Gastroesophageal sphincter (tissue), 3 donors: ENCODE results near the gene TCTN2.

ENCODE experiments used
- EP300 ChIP-seq: sonication (generic); formaldehyde crosslinking; IDR thresholded peaks from one replicate; pipeline ENCODE4 v1.6.1; 2017; ENCODE audit warnings: antibody characterized with exemption, mild to moderate bottlenecking
- POLR2A ChIP-seq, 2 donors: fragments of 450-650 bp; IDR thresholded peaks; one replicate each; pipeline ENCODE4 v1.6.1; 2017; ENCODE audit warnings: antibody characterized with exemption in 2 of 2, mild to moderate bottlenecking in 2 of 2, moderate library complexity in 1 of 2
- POLR2AphosphoS5 ChIP-seq: sonication (generic); formaldehyde crosslinking; IDR thresholded peaks from one replicate; pipeline ENCODE4 v1.6.1; 2017; ENCODE audit warnings: antibody characterized with exemption
- TF ChIP-seq, protein P1 (sequence below), 4 experiments: fragments of 200-600 bp in 2 of 4; fragments of 450-650 bp in 2 of 4; sonication (generic) in 1 of 4; IDR thresholded peaks; one replicate each; pipeline ENCODE4 v1.5.1; 2017 to 2019; ENCODE audit warnings: antibody characterized with exemption in 4 of 4, mild to moderate bottlenecking in 2 of 4, moderate library complexity in 2 of 4

DNA sequence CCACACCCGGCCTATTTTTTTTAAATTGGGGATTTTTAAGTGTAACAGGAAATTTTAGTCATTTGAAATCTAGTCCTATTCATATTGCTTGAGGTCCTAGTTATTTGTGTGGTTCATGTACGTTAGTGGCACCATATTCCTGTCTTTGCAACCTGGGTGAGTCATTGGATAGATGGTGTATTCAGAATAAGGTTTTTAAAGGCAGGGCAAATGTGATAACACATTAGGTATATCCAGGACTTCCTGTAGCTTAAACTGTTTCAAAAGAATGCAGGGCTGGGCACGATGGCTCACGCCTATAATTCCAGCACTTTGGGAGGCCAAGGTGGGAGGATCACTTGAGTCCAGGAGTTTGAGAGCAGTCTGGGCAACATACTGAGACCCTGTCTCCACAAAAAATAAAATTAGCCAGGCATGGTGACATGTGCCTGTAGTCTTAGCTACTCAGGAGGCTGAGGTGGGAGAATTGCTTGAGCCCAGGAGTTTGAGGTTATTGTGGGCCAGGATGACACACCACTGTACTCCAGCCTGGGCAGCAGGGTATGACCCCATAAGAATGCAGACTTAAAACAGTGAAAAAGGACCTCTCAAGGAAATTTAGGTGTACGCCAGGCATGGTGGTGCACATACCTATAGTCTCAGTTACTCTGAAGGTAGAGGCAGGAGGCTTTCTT lies 49.4 kb downstream of the TCTN2 start:
- TF ChIP-seq, protein P1, sequence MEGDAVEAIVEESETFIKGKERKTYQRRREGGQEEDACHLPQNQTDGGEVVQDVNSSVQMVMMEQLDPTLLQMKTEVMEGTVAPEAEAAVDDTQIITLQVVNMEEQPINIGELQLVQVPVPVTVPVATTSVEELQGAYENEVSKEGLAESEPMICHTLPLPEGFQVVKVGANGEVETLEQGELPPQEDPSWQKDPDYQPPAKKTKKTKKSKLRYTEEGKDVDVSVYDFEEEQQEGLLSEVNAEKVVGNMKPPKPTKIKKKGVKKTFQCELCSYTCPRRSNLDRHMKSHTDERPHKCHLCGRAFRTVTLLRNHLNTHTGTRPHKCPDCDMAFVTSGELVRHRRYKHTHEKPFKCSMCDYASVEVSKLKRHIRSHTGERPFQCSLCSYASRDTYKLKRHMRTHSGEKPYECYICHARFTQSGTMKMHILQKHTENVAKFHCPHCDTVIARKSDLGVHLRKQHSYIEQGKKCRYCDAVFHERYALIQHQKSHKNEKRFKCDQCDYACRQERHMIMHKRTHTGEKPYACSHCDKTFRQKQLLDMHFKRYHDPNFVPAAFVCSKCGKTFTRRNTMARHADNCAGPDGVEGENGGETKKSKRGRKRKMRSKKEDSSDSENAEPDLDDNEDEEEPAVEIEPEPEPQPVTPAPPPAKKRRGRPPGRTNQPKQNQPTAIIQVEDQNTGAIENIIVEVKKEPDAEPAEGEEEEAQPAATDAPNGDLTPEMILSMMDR (IDR thresholded peaks at IDR 0.05): no peak
- TF ChIP-seq POLR2A (IDR thresholded peaks at IDR 0.05) (no peak), POLR2AphosphoS5 (no peak), EP300 (no peak)
